ENCODE data around the gene LYRM1. TPM values are rescaled to one million over a fixed set of nuclear protein-coding genes. Genes with fewer than 3 reads are reported as not detected.

Gene LYRM1
- total and polyA plus RNA-seq, 8 donors = 9.9 to 30.9 (median 15.5) TPM

GRCh38 chr16:20902426-20902825 is 1.9 kb downstream of the LYRM1 start:
- Histone ChIP-seq H3K9me3 (no peaks in the 10 kb centered on the region), H3K4me1 (peaks cover 11 to 55% (median 27%) of the 10 kb centered on the region in 3 donors), H3K4me3 (no peak overlapping the region), H3K27ac (peak overlapping the region in 1 of 4 donors; percentile 95), H3K36me3 (no peaks in the 10 kb centered on the region), H3K27me3 (no peaks in the 10 kb centered on the region)
- DNase-seq (no peak), FAIRE-seq (no peak), ATAC-seq (no peak)
- intact Hi-C loops (cut with DNase I) = no loop called here
- WGBS, 2 donors = 93 to 95% methylated on average over 6 of the region's 6 CpGs
- TF ChIP-seq CTCF (IDR thresholded peaks at IDR 0.05) = no peak

DNA sequence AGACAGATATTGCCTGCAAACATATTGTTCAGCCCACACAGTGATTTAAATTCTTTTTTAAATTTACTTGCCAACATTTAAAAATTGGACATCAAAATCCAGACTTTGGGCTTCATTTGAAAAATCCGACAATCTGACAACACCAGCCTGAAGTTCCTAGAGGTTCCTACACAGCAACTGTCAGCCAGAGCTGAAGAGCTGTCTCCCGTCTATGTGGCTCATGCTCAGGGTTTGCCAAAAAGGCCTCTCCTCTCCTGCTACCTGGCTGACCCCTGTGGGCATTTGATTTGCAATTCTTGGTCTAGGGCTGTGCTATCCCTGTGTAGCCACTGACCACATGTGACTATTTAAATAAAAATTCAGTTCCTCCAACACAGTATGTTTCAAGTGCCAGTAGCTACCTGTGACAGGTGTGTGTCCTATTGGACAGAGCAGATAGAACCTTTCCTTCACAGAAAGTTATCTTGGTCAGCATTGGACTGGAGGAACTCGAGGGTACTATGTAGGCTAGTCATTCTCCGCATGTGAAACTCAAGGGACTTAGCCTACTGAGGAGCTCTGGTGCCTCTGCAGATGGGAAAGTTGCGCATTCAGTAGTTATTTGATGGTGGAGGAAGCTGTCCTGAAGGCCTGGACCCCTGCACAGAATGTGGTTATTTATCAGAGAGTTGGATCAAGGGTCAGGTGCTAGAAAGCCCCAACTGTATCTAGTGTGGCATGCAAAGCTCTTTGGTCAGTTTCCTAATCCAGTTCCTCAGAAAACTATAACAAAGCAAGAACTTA is 2.7 kb downstream of the LYRM1 start:
- Histone ChIP-seq H3K27ac (peak overlapping the region in 2 of 4 donors; percentile 54 to 72), H3K4me3 (no peak overlapping the region), H3K27me3 (no peaks in the 10 kb centered on the region), H3K9me3 (no peaks in the 10 kb centered on the region), H3K4me1 (peaks cover 4 to 48% (median 27%) of the 10 kb centered on the region in 3 donors), H3K36me3 (no peaks in the 10 kb centered on the region)
- ATAC-seq (no peak), DNase-seq (no peak), FAIRE-seq (no peak)
- TF ChIP-seq CTCF (IDR thresholded peaks at IDR 0.05) = no peak
- 78 to 94% methylated on average over 5 of the region's 5 CpGs for WGBS, 2 donors
- intact Hi-C loops (cut with DNase I) = no loop called here

GRCh38 chr16:20903899-20904506 is 3.4 kb downstream of the LYRM1 start:
- TF ChIP-seq CTCF (IDR thresholded peaks at IDR 0.05) = no peak
- intact Hi-C loops (cut with DNase I) = no loop called here
- no peaks in the 10 kb centered on the region for H3K27me3 ChIP-seq
- no peaks in the 10 kb centered on the region for H3K36me3 ChIP-seq
- no peaks in the 10 kb centered on the region for H3K9me3 ChIP-seq
- 39 to 43% methylated on average over 5 of the region's 5 CpGs for WGBS, 2 donors
- H3K4me3 ChIP-seq = no peak overlapping the region
- H3K4me1 ChIP-seq = peaks cover 4 to 41% (median 27%) of the 10 kb centered on the region in 3 donors
- no peak for FAIRE-seq
- DNase-seq = no peak
- peak overlapping the region in 2 of 4 donors; percentile 54 to 72 for H3K27ac ChIP-seq
- ATAC-seq = no peak

DNA sequence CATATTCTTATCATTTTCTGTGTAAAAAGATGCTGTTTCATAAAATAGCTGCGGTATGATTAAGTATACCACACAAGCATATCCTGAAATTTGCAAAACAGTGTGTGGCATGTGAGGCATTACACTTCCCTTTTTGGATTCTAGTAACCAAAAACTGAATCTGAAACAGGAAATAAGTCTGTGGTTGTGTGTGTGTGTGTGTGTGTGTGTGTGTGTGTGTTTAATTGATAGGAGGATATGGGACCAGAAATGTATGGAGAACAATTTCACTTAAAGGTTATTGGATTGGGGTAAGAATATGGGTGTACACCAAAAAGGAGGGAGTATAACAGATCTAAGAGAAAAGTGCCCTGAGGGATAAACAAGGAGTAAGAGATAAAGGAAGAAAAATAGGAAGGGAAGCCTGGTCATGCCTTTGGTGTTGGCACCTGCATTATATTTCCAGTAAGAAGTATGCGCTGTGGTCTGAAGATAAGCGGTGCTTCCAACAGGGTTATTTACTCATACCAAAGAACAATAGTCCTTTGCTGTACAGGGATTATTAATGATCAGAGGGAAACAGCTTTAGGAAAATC is 4.0 kb downstream of the LYRM1 start:
- H3K4me3 ChIP-seq = no peak overlapping the region
- H3K9me3 ChIP-seq = no peaks in the 10 kb centered on the region
- peaks cover 4 to 35% (median 27%) of the 10 kb centered on the region in 3 donors for H3K4me1 ChIP-seq
- DNase-seq = peak in 2 of 6 donors; percentile 23 to 36
- no peaks in the 10 kb centered on the region for H3K27me3 ChIP-seq
- intact Hi-C loops (cut with DNase I) = no loop called here
- FAIRE-seq = no peak
- H3K36me3 ChIP-seq = no peaks in the 10 kb centered on the region
- H3K27ac ChIP-seq = peak overlapping the region in 2 of 4 donors; percentile 54 to 72
- 7 to 11% methylated on average over 3 of the region's 3 CpGs for WGBS, 2 donors
- peak in 3 of 4 donors; percentile 20 to 41 (median 33) for ATAC-seq
- TF ChIP-seq CTCF (IDR thresholded peaks at IDR 0.05) = no peak
